Measurements from ENCODE around the gene IGFL4.

- TF ChIP-seq CHAMP1 (IDR thresholded peaks at IDR 0.05) (no peak), USF2 (CRISPR knock-in tag; IDR thresholded peaks at IDR 0.05) (no peak), ELF4 (CRISPR knock-in tag; IDR thresholded peaks at IDR 0.05) (no peak), POLR2A (conservative IDR thresholded peaks at IDR 0.05) (no peak)
Measured at GRCh38 chr19:46019270-46019669, 21.5 kb downstream of the IGFL4 start.
